Forelimb muscle (tissue), 1 donor: ENCODE results near the gene NSUN3. TPM values are rescaled to one million over a fixed set of nuclear protein-coding genes. Genes with fewer than 3 reads are reported as not detected.
"Not testable (repeated sequence)": the region's sequence is repeated elsewhere in the genome, so short reads cannot be mapped to it uniquely, and the experiment has no call there.

Source experiments
- DNase-seq: peaks from one replicate; pipeline ENCODE4 v3.0.0-alpha.2; 2013; ENCODE audit warnings: low read depth
- polyA plus RNA-seq: library from polyadenylated mRNA; unstranded; fragments of 120-200 nt; gene quantifications from one replicate; pipeline ENCODE4 v1.2.1, GENCODE V29; 2013; ENCODE audit not compliant: insufficient read length

The NSUN3 gene
- polyA plus RNA-seq = 7.0 TPM

DNA sequence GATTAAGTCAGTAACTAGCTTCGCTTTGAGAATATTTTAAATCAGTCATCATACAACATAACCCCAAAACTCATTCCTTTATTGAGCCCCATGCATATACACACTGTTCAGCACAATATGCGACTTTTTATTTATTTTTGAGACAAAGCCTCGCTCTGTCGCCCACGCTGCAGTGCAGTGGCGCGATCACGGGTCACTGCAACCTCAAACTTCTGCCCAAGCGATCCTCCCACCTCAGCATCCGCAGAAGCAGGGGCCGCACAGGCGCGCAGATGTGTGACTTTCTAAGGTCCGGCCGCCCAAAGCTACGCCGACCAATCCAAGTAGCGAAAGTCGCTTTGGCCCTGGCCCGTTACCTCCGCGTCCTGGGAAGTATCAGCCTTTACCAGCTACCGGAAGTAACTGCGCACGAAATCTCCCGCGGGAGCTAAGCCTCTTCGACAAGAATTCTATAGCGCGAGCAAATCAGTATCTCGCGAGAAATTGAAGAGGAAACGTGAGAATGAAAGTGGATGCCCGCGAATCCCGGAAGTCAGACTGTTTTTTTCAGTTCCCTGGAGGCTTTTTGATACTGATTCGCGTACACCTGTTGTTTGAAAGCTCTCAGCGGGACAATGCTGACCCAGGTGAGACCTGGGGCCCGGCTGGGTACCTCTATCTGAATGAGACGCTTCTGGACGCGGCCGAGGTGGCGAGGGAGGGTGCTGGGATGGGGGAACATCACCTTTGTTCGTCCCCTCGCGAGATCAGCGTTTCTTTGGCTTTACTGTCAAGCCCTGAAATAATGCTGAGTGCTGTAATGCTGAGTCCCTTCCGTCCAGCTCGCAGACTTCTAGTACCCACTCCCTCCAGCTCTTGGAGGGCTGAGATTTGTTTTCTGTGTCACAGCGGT is at the start of gene NSUN3, which contains the start of gene DHFR2:
Gene NSUN3, plus strand, starts transcription at position 549 of the 892 bp plus-strand sequence. Its CDS starts 66 bp downstream, at position 615.
Gene DHFR2, minus strand, starts transcription at position 404 of the 892 bp plus-strand sequence. CDS start 1,405 bp downstream, outside the sequence.
- peak; percentile 99 for DNase-seq

DNA sequence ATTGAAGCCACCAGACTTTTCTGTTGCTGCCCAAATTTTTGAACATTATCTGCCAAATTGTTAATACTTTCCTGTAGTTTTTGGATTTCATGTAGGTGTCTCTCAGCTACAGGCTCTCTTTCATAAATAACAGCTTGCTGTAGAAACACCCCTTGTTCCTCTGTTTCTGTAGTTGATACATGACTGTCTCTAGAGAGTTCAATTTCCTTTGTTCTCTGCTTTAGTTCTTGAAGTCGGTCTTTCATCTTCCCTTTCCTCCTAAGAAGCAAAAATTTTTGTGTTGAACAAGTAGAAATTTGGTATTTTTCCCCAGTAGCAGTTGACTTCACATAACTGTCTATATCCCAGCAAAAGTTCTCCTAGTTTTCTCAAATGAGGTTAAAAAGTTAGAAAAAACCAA is 47.8 kb upstream of the NSUN3 start:
- no peak for DNase-seq

DNA sequence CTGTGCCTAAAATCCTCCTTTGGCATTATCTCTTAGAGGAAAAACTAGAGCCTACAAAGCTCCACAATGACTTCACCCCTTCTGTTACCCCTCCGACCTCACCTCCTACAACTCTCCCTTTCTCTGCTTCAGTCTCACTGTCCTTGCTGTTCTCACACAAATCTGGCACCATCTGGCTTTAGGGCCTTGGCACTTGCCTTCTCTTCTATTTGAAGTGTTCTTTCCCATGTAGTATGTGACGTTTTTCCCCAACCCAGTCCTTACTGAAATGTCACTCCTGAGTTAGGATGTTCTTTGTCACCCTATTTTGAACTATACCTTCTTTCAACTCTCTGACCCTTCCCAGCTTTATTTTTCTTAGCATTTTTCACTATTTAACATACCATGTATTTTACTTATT is 43.2 kb upstream of the NSUN3 start:
- no peak for DNase-seq

DNA sequence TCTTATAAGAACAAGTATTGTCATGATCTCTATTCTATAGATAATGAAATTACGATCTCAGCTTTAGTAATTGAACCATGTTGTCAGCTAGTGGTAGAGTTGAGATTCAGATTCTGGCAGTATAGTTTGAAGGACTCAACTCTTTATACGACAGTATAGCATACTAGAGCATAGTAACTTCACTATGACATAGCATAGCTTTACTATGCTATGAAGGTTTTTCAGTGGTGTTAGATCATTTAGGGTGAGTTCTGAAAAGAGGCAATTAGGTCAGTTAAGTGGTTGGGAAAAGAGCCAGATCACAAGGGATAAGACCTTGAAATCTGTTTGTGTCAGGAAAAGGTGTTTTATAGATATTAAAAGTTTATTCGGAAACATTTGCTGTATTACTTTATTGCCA is 42.6 kb upstream of the NSUN3 start:
- no peak for DNase-seq

DNA sequence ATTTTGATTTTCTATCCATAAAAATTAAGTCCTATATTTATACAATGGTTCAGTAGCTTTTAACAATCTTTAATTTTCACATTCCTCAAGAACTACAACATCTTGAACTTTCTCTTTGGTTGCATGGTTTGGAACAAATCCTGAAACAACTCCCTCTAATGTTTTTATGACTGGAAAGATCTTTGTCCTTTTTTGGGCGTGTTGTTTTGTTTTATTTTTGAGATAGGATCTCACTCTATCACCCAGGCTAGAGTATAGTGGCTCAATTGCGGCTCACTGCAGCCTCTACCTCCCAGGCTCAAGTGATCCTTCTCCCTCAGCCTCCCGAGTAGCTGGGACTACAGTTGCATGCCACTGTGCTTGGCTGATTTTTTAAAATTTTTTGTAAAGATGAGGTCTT is 38.5 kb upstream of the NSUN3 start:
- no peak for DNase-seq

DNA sequence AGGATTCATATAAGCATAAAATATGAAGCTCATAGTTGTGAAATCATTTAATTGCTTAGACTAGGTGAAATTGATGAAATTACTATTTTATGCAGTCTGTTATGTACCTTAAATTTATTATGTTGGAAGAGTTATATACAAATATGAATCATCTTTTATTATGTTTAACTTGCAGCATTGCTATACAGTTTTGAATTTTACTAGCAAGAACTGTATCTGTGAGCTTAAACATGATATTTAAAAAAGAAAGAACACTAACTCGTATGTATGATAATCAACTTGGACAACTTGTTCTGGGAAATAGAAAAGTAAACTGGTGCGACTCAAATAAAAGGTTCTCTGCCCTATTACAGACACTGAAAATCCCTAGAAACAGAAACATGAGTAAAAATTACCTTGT is 36.2 kb upstream of the NSUN3 start:
- DNase-seq = no peak

DNA sequence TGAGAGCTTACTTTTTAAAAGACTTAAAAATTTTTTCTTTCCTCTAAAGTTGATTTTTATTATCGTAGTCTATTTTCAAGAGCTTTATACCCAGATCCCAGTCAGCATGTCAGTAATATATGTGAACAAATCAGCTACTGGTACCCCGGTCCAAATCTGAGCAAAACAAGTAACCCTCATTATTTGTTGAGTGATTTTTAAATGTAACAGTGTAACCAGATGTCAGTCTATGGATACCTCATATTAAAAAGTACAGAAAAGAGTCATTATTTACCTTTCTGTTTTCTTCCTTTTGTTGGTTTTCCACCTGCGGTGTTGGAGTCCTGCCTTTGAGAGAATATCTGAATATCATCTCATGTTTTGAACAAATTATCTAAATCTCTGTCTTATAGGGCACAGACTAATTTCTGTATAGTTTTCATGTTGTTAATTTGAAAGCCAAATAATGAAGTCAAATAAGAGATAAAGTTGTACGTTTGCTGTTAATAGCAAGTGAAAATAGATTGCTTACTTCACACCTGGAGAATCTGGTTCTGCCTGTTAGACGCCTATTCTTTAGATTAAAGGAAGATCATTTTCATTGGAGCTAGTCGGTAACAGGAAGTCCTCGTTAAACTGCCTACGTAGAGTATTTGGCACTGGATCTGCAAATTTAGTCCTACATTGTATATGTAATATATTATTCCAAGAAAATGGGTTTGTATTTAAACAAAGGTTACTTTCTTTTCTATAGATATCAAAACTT is 34.6 kb upstream of the NSUN3 start, which contains the start of gene STX19:
Gene STX19, minus strand, starts transcription at position 505 of the 745 bp plus-strand sequence. CDS start 13,328 bp downstream, outside the sequence.
- no peak for DNase-seq

DNA sequence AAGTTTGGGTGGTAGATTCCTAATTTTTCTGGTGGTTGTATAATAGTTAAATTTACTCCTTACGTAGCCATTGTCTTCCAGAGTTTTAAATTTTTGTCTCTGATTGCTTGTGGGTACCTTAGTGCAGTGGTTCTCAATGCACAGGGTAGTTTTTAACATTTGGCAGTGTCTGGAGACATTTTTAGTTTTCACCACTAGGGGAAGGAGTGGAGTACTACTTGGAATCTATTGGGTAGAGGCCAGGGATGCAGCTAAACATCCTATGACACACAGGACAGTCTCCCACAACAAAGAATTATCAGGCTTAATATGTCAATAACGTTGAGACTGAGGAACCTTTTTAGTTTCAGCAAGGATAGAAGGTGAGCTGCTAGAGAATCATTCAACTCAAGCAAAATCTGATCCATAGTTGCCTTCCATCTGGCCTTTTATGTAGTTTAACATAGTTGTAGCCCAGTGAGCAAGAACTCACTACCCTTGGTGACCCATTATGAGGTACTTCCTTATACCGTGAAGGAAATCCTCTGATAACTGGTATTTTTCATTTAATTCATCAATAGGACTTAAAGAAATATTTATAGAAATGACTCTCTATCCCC is 25.9 kb upstream of the NSUN3 start:
- no peak for DNase-seq

DNA sequence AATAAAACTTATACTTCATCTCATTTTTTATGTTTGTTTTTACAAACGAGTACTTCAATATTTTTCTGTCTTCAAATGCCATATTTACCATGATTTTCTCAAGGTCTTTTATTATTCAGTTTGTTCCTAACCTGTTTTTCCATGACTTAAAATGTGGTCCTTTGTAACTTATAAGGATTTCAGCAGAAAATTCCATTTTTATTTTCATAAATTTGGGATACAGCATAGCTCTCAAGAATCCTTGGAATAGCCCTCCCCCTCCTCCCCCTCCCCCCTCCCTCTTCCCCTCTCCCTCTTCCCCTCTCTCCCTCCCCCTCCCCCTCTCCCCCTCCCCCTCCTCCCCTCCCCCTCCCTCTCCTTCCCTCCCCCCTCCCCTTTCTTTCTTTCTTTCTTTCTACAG is 19.6 kb upstream of the NSUN3 start:
- DNase-seq = no peak

DNA sequence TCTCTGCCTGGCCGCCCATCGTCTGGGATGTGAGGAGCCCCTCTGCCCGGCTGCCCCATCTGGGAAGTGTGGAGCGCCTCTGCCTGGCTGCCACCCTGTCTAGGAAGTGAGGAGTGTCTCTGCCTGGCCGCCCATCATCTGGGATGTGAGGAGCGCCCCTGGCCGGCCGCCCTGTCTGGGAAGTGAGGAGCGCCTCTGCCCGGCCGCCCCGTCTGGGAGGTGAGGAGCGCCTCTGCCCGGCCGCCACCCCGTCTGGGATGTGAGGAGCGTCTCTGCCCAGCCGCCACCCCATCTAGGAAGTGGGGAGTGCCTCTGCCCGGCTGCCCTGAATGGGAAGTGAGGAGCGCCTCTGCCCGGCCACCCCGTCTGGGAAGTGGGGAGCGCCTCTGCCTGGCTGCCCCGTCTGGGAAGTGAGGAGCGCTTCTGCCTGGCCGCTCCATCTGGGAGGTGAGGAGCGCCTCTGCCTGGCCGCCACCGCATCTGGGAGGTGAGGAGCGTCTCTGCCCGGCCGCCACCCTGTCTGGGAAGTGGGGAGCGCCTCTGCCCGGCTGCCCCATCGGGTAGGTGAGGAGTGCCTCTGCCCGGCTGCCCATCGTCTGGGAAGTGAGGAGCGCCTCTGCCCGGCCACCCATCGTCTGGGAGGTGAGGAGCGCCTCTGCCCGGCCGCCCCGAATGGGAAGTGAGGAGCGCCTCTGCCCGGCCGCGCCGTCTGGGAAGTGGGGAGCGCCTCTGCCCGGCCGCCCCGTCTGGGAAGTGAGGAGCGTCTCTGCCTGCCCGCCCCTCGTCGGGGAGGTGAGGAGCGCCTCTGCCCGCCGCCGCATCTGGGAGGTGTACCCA is 18.5 kb upstream of the NSUN3 start:
- DNase-seq = not testable (repeated sequence)

DNA sequence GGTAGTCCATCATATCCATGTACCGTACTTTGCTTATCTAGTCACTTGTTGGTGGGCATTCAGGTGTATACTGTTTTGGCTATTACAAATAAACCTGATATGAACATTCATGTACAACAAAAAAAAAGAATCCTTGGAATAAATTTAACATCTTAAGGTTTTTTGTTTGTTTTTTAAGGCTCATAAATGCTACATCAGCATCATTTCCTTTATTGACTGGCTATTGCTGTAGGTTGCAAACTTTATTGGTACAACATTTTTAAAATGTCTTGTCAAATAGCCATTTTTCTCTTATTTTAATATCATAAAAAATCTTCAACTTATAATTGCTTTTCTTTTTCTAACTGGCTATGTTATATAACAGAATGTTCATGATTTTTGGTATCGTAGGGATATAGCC is 16.3 kb upstream of the NSUN3 start:
- no peak for DNase-seq

DNA sequence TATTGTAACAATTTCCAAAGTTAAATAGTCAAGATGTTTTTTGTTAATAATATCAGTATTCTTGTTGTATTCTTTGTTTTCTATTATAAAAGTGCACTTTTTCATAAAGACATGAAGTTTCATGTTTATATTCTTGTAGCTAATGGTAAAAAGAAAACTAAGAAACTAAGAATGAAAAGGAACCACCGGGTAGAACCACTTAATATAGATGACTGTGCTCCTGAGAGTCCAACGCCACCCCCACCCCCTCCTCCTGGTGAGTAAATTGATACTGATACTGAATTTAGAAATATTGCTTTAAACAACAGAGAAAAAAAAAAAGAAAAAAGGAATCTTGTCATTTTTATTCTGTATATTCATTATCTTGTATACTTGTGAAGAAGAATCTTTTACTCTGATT is 13.6 kb upstream of the NSUN3 start:
- no peak for DNase-seq

DNA sequence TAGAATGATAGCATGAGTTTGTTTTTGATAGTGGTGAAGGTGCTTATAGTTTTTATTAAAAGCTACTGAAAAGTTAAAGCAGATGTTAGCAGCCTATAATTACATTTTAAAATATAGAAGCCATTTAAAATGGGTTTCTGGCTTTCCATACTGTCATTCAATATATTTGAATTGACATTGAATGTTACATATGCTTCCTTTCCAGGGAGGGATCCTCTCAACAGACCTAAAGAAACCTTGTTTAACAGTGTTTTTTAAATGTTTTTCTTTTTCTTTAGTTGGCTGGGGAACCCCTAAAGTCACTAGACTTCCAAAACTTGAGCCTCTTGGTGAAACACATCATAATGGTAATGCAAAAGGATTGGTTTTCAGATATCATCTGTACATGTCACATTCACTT is 12.3 kb upstream of the NSUN3 start:
- no peak for DNase-seq

DNA sequence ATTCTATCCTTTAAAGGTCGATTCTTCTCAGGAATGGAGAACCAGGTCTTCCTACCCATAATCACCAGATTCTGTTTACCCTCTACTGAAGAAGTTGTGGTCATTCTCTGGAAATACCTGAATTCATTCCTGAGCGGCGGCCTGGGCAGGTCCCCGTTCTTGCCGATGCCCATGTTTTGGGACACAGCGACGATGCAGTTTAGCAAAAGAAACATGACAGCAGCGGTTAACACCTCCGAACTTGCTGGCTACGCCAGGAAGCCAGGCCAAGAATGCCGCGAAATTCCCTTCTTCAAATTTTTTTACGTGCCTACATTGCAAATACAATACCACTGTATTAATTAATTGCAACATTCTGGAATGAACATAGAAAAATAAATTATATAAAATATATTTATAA is 1.6 kb upstream of the NSUN3 start:
- DNase-seq = no peak

DNA sequence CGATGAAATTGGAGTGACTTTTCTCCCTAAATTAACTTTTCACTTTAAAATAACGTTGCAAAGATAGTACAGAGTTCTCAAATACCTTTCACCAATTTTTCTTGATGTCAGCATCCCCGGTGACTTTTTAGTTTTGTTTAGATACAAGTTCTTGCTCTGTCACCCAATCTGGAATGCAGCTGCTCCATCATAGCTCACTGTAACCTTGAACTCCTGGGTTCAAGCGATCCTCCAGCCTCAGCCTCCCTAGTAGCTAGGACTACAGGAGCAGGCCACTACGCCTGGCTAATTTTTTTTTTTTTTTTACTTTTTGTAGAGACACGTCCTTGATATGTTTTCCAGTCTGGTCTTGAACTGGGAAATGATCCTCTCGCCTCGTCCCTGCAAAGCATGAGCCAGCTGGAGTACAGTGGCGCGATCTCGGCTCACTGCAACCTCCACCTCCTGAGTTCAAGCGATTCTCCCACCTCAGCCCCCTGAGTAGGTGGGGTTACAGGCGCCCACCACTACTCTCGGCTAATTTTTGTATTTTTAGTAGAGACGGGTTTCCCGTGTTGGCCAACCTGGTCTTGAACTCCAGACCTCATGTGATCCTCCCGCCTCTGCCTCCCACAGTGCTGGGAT is 747 bp downstream of the NSUN3 start:
- DNase-seq = no peak

DNA sequence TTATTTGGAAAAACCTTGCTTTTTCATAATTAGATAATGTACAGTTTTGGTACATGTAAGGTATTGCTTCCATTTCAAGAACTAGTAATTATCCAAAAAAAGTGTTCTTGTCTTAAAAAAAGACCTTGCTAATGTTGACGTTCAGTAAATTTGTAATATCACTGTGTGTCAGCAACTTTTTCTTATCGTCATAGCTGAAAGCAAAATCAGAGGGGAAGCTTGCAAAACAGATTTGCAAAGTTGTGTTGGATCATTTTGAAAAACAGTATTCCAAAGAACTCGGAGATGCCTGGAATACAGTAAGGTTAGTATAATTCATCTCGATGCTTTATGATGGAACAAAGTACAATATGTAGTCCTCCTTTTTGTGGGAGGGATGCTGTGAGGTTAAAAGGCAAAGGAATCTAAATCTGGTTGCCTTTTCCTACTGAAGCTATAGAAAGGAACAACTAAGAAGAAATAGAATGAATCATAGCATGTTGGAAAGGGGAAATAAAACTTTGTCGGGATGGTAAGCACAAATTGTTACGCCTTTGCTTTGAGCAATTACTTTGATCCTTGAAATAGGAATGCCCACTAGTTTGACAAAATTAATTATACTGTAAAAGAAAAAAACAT is 1.5 kb downstream of the NSUN3 start:
- DNase-seq = no peak

DNA sequence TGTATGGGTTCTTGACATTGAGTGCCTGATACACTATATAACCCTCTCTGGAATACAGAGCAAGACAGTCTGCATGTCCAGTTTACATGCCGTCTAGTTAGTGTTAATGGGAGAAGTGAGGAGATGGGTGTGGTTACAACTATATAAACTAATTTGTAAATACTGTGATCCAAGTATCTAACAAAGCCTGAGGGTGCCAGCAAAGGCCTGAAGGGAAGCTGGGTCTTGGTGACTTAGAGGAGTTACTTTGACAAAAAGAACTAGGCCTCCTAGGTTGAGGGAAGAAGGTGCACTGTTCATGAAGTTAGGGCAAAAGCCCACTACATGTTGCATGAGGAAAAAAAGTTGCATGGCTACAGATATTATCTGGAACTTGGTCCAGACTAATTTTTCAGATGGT is 2.3 kb downstream of the NSUN3 start:
- no peak for DNase-seq

DNA sequence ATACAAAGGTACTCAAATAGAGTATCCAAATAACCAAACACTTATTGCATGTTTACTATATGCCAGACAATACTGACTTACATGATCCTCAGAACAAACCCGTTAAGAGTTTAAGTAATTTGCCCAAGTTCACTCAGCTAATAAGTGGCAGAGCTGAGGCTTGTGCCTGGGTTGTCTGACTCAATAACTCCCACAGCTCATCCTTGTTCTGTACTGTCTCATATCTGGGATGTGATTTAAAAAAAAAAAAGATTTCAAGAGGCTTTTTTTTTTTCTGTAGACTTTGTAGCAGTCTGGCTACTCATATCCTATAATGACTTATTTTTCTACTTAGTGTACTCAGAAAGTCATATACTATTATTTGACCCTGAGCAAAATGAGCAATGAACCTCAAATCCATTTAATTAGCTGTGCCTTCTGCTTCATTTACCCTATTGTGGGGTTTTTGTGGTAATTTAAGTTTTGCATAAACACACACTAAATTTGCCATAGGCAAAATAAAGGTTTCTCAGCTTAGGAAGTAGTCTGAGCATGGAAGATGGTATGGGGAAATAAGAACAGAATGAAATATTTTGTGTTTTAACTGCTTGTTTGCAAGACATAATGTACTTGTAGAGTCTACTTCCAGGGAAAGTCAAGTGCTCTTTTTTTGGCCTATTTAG is 3.1 kb downstream of the NSUN3 start:
- DNase-seq = no peak

DNA sequence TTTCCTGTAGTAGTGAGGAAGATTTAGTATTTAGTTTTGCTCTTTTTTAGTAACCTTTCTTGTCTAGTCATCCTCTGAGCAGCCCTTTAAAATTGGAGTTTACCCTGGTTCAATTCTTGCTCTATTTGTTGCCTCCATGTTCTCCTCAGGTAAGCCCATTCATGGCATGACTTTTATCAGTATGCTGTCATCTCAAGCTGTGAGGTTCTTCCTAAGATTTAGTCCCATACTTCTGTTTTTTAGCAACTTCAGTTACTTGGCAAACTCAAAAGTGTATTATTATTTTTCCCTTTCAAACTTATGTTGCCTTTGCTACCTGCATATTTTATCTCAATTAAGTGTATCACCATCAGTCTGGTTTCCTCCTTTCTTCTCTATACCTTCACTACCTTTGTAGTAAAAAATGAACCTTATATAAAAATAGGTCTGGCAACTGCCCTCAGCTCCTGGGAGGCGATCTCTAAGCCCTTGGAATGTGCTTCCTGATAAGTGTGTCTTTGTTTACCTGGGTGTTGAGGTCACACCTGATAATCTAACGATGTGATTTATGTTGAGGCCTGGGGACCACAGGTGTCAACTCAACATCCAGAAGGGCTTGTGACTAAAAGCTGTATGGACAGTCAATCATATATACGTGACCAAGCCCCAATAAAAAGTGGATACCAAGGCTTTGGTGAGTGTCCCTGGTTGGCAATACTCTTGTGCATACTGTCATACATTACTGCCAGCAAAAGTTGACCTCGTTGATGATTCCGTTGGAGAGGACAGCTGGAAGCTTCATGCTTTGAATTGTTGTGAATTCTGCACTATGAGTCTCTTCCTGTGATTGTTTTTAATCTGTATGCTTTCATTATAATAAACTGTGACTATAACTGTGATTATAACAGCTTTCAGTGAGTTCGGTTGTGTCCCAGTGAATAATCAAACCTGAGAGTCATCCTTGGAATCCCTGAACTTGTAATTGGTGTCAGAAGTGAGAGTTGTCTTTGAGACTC is 3.9 kb downstream of the NSUN3 start:
- DNase-seq = no peak
